ENCODE data around the gene HRCT1.
A peak's percentile ranks its signal among the peaks of the same experiment; 100 is the strongest.

HRCT1 gene

DNA sequence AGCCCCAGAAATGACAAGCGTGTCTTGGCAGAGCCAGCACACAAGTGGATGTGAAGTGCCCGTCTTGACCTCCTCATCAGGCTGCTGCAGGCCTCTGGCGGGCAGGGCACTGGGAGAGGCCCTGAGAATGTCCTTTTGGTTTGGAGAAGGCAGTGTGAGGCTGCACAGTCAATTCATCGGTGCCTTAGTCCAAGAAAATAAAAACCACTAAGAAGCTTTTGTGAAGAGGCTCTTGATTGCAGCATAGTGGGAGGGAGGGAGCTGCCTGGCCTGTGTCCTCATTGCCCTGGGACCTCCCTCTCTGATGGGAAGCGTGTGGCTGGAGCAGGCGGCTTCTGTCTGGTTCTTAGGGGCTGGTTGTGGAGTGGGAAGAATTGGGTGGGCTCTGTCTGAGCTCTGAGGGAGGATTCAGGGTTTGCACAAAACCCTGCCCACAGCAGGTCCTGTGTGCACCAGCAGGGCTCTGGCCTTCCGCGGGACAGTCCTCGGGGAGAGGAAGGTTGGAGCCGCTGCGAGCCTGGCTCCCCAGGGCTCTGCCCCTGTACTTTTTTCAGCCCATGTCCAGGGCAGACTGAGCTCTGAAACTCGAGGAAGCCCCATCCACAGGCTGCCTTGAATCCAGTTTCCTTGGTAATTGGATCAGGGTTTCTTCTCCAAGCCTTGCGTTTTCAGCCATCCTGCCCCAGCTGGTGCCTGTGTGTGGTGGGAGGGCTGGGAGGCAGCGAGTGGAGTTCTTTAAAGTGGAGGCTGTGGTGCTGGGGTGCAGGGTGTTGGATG, 1.1 kb downstream of the HRCT1 start:
- WGBS, result 15% methylated on average over 14 of the region's 14 CpGs
- H2BK5ac ChIP-seq (ENCODE audit: low read depth, low read length, poor library complexity, severe bottlenecking), result peak overlapping the region; percentile 90
- H2AFZ ChIP-seq (ENCODE audit: low read depth, low read length), result peak overlapping the region; percentile 18
- peak overlapping the region; percentile 86 to 100 for H3K4ac ChIP-seq (ENCODE audit: low read depth in 1 of 2, low read length in 2 of 2)
- H3K9me3 ChIP-seq (ENCODE audit: control insufficient read depth, low read length), result no peaks in the 10 kb centered on the region
- H3K18ac ChIP-seq (ENCODE audit: low read depth in 1 of 2, low read length in 2 of 2), result peak overlapping the region; percentile 91 to 99
- H3K23ac ChIP-seq (ENCODE audit: low read length in 2 of 2), result peak overlapping the region; percentile 25 to 28
- H2BK12ac ChIP-seq (ENCODE audit: low read length in 2 of 2), result peak overlapping the region; percentile 90 to 99
- H3K4me3 ChIP-seq (ENCODE audit: insufficient read depth in 1 of 2, low read depth in 1 of 2, low read length in 2 of 2), result peak overlapping the region in 1 of 2 experiments; percentile 61
- peak overlapping the region; percentile 97 for H2BK15ac ChIP-seq (ENCODE audit: low read depth, poor library complexity, severe bottlenecking)
- H3K14ac ChIP-seq (ENCODE audit: low read length in 2 of 2), result peak overlapping the region; percentile 36 to 86
- peak overlapping the region; percentile 36 for H3K4me2 ChIP-seq (ENCODE audit: low read length, poor library complexity, severe bottlenecking)
- peak overlapping the region; percentile 86 for H3K9ac ChIP-seq (ENCODE audit: low read length)
- peak overlapping the region; percentile 98 for H4K8ac ChIP-seq (ENCODE audit: low read length)
- H3K36me3 ChIP-seq (ENCODE audit: control insufficient read depth in 1 of 2, insufficient read depth in 2 of 2, low read depth in 1 of 2, low read length in 2 of 2), result no peaks in the 10 kb centered on the region
- peak; percentile 94 for DNase-seq
- no peaks in the 10 kb centered on the region for H3K27me3 ChIP-seq (ENCODE audit: control insufficient read depth in 1 of 2, insufficient read depth in 1 of 2, low read length in 2 of 2)
- no peaks in the 10 kb centered on the region for H3K79me1 ChIP-seq (replicated peaks; ENCODE audit: low read length, poor library complexity, severe bottlenecking)
- H4K91ac ChIP-seq (ENCODE audit: low read length), result peak overlapping the region; percentile 99
- H3K27ac ChIP-seq (ENCODE audit: low read length, poor library complexity, severe bottlenecking), result peak overlapping the region; percentile 97
- H2BK120ac ChIP-seq (ENCODE audit: low read depth, low read length), result peak overlapping the region; percentile 99
- peak overlapping the region; percentile 97 for H2AK5ac ChIP-seq (ENCODE audit: low read length, severe bottlenecking)
- H3K4me1 ChIP-seq (ENCODE audit: control insufficient read depth, insufficient read depth, low read depth, low read length), result peaks cover 50% of the 10 kb centered on the region

DNA sequence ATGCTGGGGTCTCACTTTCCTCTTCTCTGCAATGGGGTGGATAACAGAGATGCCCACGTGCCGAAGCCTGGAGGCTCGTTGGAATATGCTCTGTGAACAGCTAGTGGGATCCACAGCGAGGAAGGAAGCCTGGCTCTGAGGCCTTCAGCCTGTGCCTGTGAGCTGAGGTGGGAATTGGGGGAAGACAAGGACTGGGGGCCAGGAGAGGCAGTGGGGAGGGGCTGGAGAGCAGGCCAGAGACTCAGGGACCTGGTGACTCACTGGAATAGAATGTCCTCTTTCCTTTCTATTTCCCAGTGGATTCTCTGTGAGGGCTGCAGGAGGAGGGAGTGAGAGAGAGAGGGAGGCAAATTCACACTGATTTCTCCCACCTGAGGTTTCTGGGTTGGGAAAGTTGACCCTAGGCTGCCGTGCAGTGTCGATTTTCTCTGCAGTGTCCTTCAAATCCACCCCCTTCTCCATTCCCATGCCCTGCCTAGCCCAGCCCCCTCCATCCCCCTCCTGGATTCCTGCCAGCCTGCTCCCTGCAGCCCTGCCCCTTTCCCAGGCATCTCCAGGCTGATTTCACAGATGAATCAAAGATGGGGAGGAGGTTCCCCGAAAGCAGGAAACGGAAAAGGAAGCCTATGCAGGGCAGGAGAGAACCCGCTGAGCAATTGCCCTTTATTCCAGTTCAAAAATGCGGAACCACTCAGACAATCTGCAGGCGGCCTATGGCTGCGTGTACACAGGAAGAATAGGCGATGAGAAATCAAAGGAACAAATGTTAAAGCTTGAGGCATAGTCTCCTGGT, 1.9 kb downstream of the HRCT1 start:
- peak overlapping the region; percentile 97 for H3K27ac ChIP-seq (ENCODE audit: low read length, poor library complexity, severe bottlenecking)
- DNase-seq, result peak; percentile 93
- peak overlapping the region; percentile 86 for H3K9ac ChIP-seq (ENCODE audit: low read length)
- H3K14ac ChIP-seq (ENCODE audit: low read length in 2 of 2), result peak overlapping the region; percentile 36 to 86
- H3K23ac ChIP-seq (ENCODE audit: low read length in 2 of 2), result peak overlapping the region; percentile 25 to 28
- H3K79me1 ChIP-seq (replicated peaks; ENCODE audit: low read length, poor library complexity, severe bottlenecking), result no peaks in the 10 kb centered on the region
- H2BK5ac ChIP-seq (ENCODE audit: low read depth, low read length, poor library complexity, severe bottlenecking), result peak overlapping the region; percentile 90
- no peaks in the 10 kb centered on the region for H3K27me3 ChIP-seq (ENCODE audit: control insufficient read depth in 1 of 2, insufficient read depth in 1 of 2, low read length in 2 of 2)
- H2AK5ac ChIP-seq (ENCODE audit: low read length, severe bottlenecking), result peak overlapping the region; percentile 97
- H3K4me2 ChIP-seq (ENCODE audit: low read length, poor library complexity, severe bottlenecking), result peak overlapping the region; percentile 36
- H3K4me3 ChIP-seq (ENCODE audit: insufficient read depth in 1 of 2, low read depth in 1 of 2, low read length in 2 of 2), result peak overlapping the region in 1 of 2 experiments; percentile 61
- peak overlapping the region; percentile 99 for H4K91ac ChIP-seq (ENCODE audit: low read length)
- no peak overlapping the region for H2AFZ ChIP-seq (ENCODE audit: low read depth, low read length)
- H4K8ac ChIP-seq (ENCODE audit: low read length), result peak overlapping the region; percentile 99
- peak overlapping the region; percentile 99 for H2BK120ac ChIP-seq (ENCODE audit: low read depth, low read length)
- 2% methylated on average over 11 of the region's 13 CpGs for whole genome bisulfite sequencing
- H2BK12ac ChIP-seq (ENCODE audit: low read length in 2 of 2), result peak overlapping the region; percentile 46 to 96
- peaks cover 54% of the 10 kb centered on the region for H3K4me1 ChIP-seq (ENCODE audit: control insufficient read depth, insufficient read depth, low read depth, low read length)
- H3K9me3 ChIP-seq (ENCODE audit: control insufficient read depth, low read length), result no peaks in the 10 kb centered on the region
- peak overlapping the region; percentile 97 for H2BK15ac ChIP-seq (ENCODE audit: low read depth, poor library complexity, severe bottlenecking)
- H3K18ac ChIP-seq (ENCODE audit: low read depth in 1 of 2, low read length in 2 of 2), result peak overlapping the region; percentile 84 to 99
- no peaks in the 10 kb centered on the region for H3K36me3 ChIP-seq (ENCODE audit: control insufficient read depth in 1 of 2, insufficient read depth in 2 of 2, low read depth in 1 of 2, low read length in 2 of 2)
- peak overlapping the region; percentile 86 to 100 for H3K4ac ChIP-seq (ENCODE audit: low read depth in 1 of 2, low read length in 2 of 2)

DNA sequence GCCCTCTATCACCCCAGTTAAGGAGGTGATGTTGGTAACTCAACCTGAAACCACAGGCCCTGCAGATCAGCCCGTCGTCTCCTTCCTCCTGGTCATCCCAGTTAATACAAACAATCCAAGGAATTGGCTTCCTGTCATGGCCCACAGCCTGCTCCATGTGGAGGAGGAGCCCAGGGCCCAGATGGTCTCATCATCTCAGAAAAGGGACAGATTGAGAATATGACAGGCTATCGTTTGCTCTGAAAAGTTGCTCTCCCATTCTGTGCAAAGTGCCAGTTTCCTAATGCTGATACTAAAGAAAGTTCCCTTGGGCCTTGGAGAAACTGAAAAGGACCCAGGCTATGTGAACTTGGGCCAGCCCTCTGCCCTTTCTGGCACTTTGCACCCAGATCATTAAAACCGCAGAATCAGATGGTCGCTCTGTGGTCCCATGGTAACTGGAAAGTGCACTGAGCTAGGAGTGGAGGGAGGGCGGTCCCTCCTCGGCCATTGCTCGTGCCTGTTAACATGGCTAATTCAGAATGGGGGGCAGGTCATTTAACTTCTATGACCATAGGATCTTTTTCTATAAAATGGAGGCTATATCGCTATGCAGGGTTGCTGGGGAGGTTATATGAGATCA, 2.6 kb downstream of the HRCT1 start:
- H3K9me3 ChIP-seq (ENCODE audit: control insufficient read depth, low read length), result no peaks in the 10 kb centered on the region

More for the DNA sequence above, 2.6 kb downstream of the HRCT1 start:
- peak overlapping the region; percentile 92 for H2BK15ac ChIP-seq (ENCODE audit: low read depth, poor library complexity, severe bottlenecking)
- H3K14ac ChIP-seq (ENCODE audit: low read length in 2 of 2), result no peak overlapping the region
- H3K18ac ChIP-seq (ENCODE audit: low read depth in 1 of 2, low read length in 2 of 2), result peak overlapping the region; percentile 84 to 89
- peak overlapping the region; percentile 98 for H4K91ac ChIP-seq (ENCODE audit: low read length)
- H3K27me3 ChIP-seq (ENCODE audit: control insufficient read depth in 1 of 2, insufficient read depth in 1 of 2, low read length in 2 of 2), result no peaks in the 10 kb centered on the region
- H2BK120ac ChIP-seq (ENCODE audit: low read depth, low read length), result peak overlapping the region; percentile 80
- 52% methylated on average over 9 of the region's 9 CpGs for WGBS
- H3K4me1 ChIP-seq (ENCODE audit: control insufficient read depth, insufficient read depth, low read depth, low read length), result peaks cover 54% of the 10 kb centered on the region
- H3K4me2 ChIP-seq (ENCODE audit: low read length, poor library complexity, severe bottlenecking), result no peak overlapping the region
- no peak for DNase-seq
- H3K4me3 ChIP-seq (ENCODE audit: insufficient read depth in 1 of 2, low read depth in 1 of 2, low read length in 2 of 2), result peak overlapping the region in 1 of 2 experiments; percentile 34
- no peaks in the 10 kb centered on the region for H3K36me3 ChIP-seq (ENCODE audit: control insufficient read depth in 1 of 2, insufficient read depth in 2 of 2, low read depth in 1 of 2, low read length in 2 of 2)
- peak overlapping the region; percentile 99 for H4K8ac ChIP-seq (ENCODE audit: low read length)
- no peak overlapping the region for H2AFZ ChIP-seq (ENCODE audit: low read depth, low read length)
- peak overlapping the region; percentile 8 for H2AK5ac ChIP-seq (ENCODE audit: low read length, severe bottlenecking)
- H3K4ac ChIP-seq (ENCODE audit: low read depth in 1 of 2, low read length in 2 of 2), result peak overlapping the region; percentile 31 to 35
- peak overlapping the region; percentile 97 for H3K27ac ChIP-seq (ENCODE audit: low read length, poor library complexity, severe bottlenecking)
- peak overlapping the region; percentile 86 for H3K9ac ChIP-seq (ENCODE audit: low read length)
- peak overlapping the region; percentile 96 to 98 for H2BK12ac ChIP-seq (ENCODE audit: low read length in 2 of 2)
- H2BK5ac ChIP-seq (ENCODE audit: low read depth, low read length, poor library complexity, severe bottlenecking), result peak overlapping the region; percentile 39
- H3K79me1 ChIP-seq (replicated peaks; ENCODE audit: low read length, poor library complexity, severe bottlenecking), result no peaks in the 10 kb centered on the region
- H3K23ac ChIP-seq (ENCODE audit: low read length in 2 of 2), result no peak overlapping the region
